A673 (cell line): ENCODE measurements around the gene SPI1. TPM values are rescaled to one million over a fixed set of nuclear protein-coding genes. Genes with fewer than 3 reads are reported as not detected.

Experiments
- BruUV-seq: library from RNA; stranded (reverse); fragments of 400-500 nt; replicated peaks from 2 replicates; lab custom pipeline; 2021; lab: Mats Ljungman, UMichigan
- CTCF ChIA-PET: fragments of 300-600 bp; sonication (Branson Sonifier 250); formaldehyde crosslinking; loops from one replicate; lab custom pipeline; 2022; ENCODE audit warnings: antibody characterized with exemption; lab: Charles Lee
- POLR2A ChIA-PET: fragments of 300-600 bp; sonication (Branson Sonifier 250); formaldehyde crosslinking; loops from one replicate; lab custom pipeline; 2022; ENCODE audit warnings: antibody characterized with exemption; ENCODE audit not compliant: low non-redundant PET; lab: Charles Lee
- DNase-seq: peaks from one replicate; pipeline ENCODE4 v3.0.0-alpha.2; 2015; ENCODE audit warnings: low spot score
- H3K27ac ChIP-seq: fragments of 200-600 bp; sonication (generic); 2 replicates; pipeline ENCODE4 v1.5.1; 2016; ENCODE audit warnings: mixed run types, low read depth, mild to moderate bottlenecking, mixed read lengths, antibody characterized with exemption, low read length; ENCODE audit not compliant: poor library complexity, severe bottlenecking
- H3K27me3 ChIP-seq: fragments of 200-600 bp; sonication (generic); replicated peaks from 2 replicates; pipeline ENCODE4 v1.6.1; 2017; ENCODE audit warnings: mixed run types, low read depth, mild to moderate bottlenecking, mixed read lengths, antibody characterized with exemption, low read length; ENCODE audit not compliant: insufficient read depth, poor library complexity
- H3K36me3 ChIP-seq: fragments of 200-600 bp; sonication (generic); 2 replicates; pipeline ENCODE4 v1.6.1; 2016; ENCODE audit warnings: mixed run types, mild to moderate bottlenecking, mixed read lengths, antibody characterized with exemption, low read length; ENCODE audit not compliant: insufficient read depth, poor library complexity, severe bottlenecking
- H3K4me1 ChIP-seq: fragments of 200-600 bp; sonication (generic); 2 replicates; pipeline ENCODE4 v1.6.1; 2017; ENCODE audit warnings: mixed run types, mild to moderate bottlenecking, mixed read lengths, antibody characterized with exemption, low read length; ENCODE audit not compliant: insufficient read depth, poor library complexity, severe bottlenecking
- H3K4me3 ChIP-seq: fragments of 200-600 bp; sonication (generic); 2 replicates; pipeline ENCODE4 v1.5.1; 2016; ENCODE audit warnings: low read depth, mixed run types, mild to moderate bottlenecking, mixed read lengths, low read length; ENCODE audit not compliant: poor library complexity, severe bottlenecking
- H3K9me3 ChIP-seq: fragments of 200-600 bp; sonication (generic); 2 replicates; pipeline ENCODE4 v1.6.1; 2016; ENCODE audit warnings: mixed run types, low read depth, mild to moderate bottlenecking, mixed read lengths, antibody characterized with exemption, low read length; ENCODE audit not compliant: poor library complexity, severe bottlenecking
- EZH2 ChIP-seq: fragments of 200-600 bp; sonication (generic); IDR thresholded peaks from 2 replicates; pipeline ENCODE4 v1.6.1; 2017; ENCODE audit warnings: borderline replicate concordance, low read depth, mild to moderate bottlenecking, mixed read lengths, antibody characterized with exemption, low read length; ENCODE audit not compliant: poor library complexity, severe bottlenecking
- intact Hi-C: fragments of 100-400 bp; cut with micrococcal nuclease; formaldehyde crosslinking; loops from one replicate; pipeline ENCODE4 v1.10.0; 2022; ENCODE audit not compliant: unreplicated experiment
- total RNA-seq: library from RNA; stranded (reverse); gene quantifications from 2 replicates; pipeline ENCODE4 v1.2.3, GENCODE V29; 2021
- TF ChIP-seq, protein P1 (sequence below): fragments of 300-800, 200-600 bp; sonication (generic); conservative IDR thresholded peaks from 2 replicates; pipeline ENCODE4 v1.5.1; 2017; ENCODE audit warnings: low read depth, mild to moderate bottlenecking, antibody characterized with exemption, low read length, moderate library complexity, mixed read lengths

SPI1 gene
- total RNA-seq, 1 experiment from 2014 or later: not detected

DNA sequence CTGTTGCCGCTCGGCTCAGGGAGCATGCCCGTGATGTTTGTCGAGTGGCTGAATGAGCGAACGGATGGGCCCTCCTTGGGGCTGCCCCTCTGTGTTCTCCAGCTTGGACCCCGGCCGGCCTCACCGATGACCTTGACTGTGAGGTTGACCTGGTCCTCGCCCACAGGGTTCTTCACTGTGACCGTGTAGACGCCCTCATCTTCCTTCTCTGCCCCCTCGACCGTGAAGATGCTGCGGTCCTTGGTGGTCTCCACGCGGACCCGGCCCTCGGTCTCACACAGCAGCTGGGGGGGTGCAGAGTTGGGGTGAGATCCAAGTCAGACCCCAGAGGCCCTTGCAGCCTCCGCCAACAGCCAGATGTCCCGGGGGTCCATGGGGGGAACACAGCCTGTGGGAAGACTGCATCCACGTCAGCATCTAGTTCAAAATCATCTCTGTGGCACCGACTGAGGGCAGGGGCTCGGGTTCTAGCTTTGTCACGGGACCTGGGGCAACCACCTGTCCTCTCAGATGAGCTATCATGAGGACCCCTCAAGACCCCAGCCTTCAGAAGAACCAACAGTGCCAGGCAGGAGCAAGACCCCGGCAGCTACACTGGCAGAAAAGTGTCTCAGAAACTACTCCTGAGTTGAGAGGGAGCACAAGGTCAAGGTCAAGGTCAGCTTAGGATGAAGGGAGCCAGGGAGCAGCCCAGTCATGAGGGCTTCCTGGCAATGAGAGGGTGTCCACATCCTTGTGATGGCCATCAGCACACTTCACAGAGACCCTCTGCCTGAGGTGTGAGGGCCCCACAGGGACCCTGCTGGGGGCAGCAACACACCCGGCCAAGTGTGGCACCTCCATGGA, 39.7 kb downstream of the SPI1 start:
- H3K27me3 ChIP-seq: no peaks in the 10 kb centered on the region
- TF ChIP-seq, protein P1, sequence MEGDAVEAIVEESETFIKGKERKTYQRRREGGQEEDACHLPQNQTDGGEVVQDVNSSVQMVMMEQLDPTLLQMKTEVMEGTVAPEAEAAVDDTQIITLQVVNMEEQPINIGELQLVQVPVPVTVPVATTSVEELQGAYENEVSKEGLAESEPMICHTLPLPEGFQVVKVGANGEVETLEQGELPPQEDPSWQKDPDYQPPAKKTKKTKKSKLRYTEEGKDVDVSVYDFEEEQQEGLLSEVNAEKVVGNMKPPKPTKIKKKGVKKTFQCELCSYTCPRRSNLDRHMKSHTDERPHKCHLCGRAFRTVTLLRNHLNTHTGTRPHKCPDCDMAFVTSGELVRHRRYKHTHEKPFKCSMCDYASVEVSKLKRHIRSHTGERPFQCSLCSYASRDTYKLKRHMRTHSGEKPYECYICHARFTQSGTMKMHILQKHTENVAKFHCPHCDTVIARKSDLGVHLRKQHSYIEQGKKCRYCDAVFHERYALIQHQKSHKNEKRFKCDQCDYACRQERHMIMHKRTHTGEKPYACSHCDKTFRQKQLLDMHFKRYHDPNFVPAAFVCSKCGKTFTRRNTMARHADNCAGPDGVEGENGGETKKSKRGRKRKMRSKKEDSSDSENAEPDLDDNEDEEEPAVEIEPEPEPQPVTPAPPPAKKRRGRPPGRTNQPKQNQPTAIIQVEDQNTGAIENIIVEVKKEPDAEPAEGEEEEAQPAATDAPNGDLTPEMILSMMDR: no peak
- no peak for TF ChIP-seq EZH2
- no peak overlapping the region for H3K27ac ChIP-seq
- no peak for DNase-seq
- no peaks in the 10 kb centered on the region for H3K9me3 ChIP-seq
- H3K4me1 ChIP-seq: no peaks in the 10 kb centered on the region
- H3K36me3 ChIP-seq: no peaks in the 10 kb centered on the region
- ChIA-PET CTCF (no interaction called here), POLR2A (no interaction called here)
- no TSS peak for BruUV-seq
- intact Hi-C loops: no loop called here
- H3K4me3 ChIP-seq: no peak overlapping the region

DNA sequence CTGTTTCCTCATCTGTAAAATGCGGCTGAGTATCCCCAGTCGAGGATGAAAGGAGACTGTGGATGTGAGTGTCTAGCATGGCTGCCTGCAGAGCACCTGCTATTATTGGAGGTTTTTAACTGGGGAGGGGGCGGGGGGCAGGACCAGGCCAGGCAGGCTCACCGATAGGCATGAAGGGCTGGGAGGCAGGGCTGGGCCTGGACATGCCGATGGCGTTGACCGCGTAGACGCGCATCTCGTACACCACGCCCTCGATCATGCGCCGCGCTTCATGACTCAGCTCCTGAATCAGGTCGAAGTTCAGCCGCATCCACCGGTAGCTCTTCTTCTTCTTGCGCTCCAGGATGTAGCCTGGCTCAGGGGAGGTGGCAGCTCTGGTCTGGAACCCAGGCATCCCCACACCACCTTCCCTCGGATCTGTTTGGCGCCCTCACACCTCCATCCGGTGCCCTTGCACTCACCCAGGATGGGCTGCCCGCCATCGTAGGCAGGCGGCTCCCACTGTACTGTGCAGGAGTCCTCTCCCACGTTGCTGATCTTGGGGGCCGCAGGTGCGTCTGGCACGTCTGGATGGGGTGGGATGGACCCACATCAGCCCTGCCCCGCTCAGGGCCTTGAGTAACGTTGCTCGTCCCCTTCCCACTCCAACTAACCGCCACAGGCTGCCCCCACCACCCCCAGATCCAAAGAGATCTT, 41.0 kb downstream of the SPI1 start:
- no peak for DNase-seq
- no peak for TF ChIP-seq EZH2
- TF ChIP-seq, protein P1: no peak
- no peak overlapping the region for H3K4me3 ChIP-seq
- CTCF ChIA-PET: interaction anchor here (0.7 kb wide), 1 partner anchor 193 kb away, joined by 9 read pairs; no protein-coding TSS in a partner anchor
- H3K4me1 ChIP-seq: no peaks in the 10 kb centered on the region
- intact Hi-C loops: no loop called here
- H3K9me3 ChIP-seq: no peaks in the 10 kb centered on the region
- no peaks in the 10 kb centered on the region for H3K36me3 ChIP-seq
- BruUV-seq: no TSS peak
- H3K27ac ChIP-seq: no peak overlapping the region
- POLR2A ChIA-PET: no interaction called here
- H3K27me3 ChIP-seq: no peaks in the 10 kb centered on the region

GRCh38 chr11:47336595-47336994, 41.8 kb downstream of the SPI1 start:
- no TSS peak for BruUV-seq
- Histone ChIP-seq H3K4me3 (no peak overlapping the region), H3K9me3 (no peaks in the 10 kb centered on the region), H3K36me3 (no peaks in the 10 kb centered on the region), H3K27me3 (no peaks in the 10 kb centered on the region), H3K4me1 (no peaks in the 10 kb centered on the region), H3K27ac (no peak overlapping the region)
- intact Hi-C loops: no loop called here
- POLR2A ChIA-PET: no interaction called here
- no peak for DNase-seq
- CTCF ChIA-PET: interaction anchor here (0.7 kb wide), 1 partner anchor 194 kb away, joined by 9 read pairs; no protein-coding TSS in a partner anchor
- TF ChIP-seq EZH2: no peak
- TF ChIP-seq, protein P1: no peak
